Fibroblast of lung (primary cell): Measurements from ENCODE around the gene ANO3.

Experiments
- EZH2 ChIP-seq: IDR thresholded peaks from 2 replicates; pipeline ENCODE4 v1.5.1; 2012; ENCODE audit warnings: low read length, control low read depth, mild to moderate bottlenecking; ENCODE audit errors: missing control alignments
- TF ChIP-seq, protein P1 (sequence below), 2 donors: IDR thresholded peaks in 1 of 2; conservative IDR thresholded peaks in 1 of 2; 1 replicate in 1 of 2; 2 replicates in 1 of 2; pipeline ENCODE4 v1.5.1; 2011 to 2012; ENCODE audit warnings: low read length in 2 of 2, control low read depth in 1 of 2, inconsistent platforms in 1 of 2, low read depth in 1 of 2, mild to moderate bottlenecking in 1 of 2

DNA sequence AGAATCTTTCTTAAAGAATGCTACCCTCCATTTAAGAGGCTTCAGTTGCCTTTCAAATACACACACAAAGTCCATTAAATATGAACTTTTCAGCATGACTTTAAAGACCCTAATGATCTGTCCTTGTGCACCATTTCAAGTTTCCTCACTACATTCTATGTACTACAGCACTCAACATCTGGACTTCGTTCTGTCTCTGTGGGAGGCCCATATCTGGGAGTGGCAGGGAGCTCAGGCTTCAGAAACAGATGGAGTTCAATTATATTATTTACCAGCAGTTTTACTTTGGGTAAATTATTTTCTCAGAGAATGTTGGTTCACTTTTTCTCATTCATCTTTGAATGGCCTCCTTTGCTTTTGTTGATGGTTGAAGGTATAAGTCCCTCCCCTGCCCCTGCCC is 67.4 kb downstream of the ANO3 start:
- TF ChIP-seq, protein P1, sequence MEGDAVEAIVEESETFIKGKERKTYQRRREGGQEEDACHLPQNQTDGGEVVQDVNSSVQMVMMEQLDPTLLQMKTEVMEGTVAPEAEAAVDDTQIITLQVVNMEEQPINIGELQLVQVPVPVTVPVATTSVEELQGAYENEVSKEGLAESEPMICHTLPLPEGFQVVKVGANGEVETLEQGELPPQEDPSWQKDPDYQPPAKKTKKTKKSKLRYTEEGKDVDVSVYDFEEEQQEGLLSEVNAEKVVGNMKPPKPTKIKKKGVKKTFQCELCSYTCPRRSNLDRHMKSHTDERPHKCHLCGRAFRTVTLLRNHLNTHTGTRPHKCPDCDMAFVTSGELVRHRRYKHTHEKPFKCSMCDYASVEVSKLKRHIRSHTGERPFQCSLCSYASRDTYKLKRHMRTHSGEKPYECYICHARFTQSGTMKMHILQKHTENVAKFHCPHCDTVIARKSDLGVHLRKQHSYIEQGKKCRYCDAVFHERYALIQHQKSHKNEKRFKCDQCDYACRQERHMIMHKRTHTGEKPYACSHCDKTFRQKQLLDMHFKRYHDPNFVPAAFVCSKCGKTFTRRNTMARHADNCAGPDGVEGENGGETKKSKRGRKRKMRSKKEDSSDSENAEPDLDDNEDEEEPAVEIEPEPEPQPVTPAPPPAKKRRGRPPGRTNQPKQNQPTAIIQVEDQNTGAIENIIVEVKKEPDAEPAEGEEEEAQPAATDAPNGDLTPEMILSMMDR (conservative IDR thresholded peaks at IDR 0.05 in 1 of 2, IDR thresholded peaks at IDR 0.05 in 1 of 2; ENCODE audit: low read depth in 1 of 2, low read length in 2 of 2): no peak
- no peak for TF ChIP-seq EZH2
